ENCODE measurements around the gene VASH1.

VASH1 gene

DNA sequence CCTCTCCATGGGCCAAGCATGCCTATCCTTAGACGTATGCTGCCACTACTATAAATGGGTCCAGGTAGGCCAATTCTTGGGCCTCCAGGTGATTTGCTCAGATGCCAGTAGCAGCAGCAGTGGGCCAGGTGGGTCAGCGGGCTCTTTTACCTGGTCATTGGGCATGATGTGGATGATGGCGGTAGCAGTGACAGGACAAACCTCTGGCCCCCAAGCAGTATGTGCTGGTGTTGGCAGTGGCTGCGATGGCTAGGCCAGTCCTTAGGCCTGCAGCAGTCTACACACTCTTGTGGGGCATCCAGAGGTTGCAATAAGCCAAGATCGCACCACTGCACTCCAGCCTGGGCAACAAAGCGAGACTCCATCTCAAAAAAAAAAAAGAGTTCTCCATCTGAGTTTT, 19.1 kb upstream of the VASH1 start:
- DNase-seq (ENCODE audit: low read depth in 2 of 3, low spot score in 1 of 3): no peak

DNA sequence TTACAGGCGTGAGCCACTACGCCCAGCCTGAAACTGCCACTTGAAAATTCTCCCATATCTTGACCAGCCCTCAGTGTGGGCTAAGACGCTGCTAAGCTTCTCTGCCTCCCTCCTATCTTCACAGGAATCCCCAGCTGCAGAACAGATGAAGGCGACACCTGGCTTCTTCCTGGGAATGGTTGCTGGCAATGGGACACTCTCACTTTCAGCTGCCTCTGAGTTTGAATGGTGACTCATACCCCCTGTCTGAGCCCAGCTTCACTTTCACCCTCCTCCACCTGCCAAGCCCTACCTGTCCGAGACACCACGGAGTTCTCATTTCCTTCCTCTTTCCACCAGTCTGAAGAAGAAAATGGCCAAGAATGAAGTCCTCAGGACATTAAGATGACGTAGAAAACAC, 18.3 kb upstream of the VASH1 start:
- no peak for DNase-seq (ENCODE audit: low read depth in 2 of 3, low spot score in 1 of 3)

DNA sequence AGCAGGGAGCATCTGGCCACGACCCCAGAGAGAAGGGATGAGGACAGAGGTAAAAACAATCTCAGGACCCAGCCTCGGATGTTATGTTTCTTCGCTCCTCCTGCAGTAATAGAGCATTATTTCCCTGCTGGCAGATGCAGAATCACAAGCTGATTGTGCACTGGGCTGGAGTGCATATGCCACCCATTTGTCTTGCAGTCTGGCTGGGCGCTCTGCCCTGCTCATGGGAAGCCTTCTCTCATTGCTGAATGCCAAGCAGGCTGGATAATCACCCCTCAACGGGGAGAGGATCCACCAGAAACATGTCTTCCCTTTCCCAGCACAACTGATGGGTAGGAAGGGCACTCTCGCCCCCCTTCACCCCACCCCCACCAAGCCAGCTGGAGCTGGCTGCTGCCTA, 8.5 kb upstream of the VASH1 start:
- DNase-seq (ENCODE audit: low read depth in 2 of 3, low spot score in 1 of 3): no peak

DNA sequence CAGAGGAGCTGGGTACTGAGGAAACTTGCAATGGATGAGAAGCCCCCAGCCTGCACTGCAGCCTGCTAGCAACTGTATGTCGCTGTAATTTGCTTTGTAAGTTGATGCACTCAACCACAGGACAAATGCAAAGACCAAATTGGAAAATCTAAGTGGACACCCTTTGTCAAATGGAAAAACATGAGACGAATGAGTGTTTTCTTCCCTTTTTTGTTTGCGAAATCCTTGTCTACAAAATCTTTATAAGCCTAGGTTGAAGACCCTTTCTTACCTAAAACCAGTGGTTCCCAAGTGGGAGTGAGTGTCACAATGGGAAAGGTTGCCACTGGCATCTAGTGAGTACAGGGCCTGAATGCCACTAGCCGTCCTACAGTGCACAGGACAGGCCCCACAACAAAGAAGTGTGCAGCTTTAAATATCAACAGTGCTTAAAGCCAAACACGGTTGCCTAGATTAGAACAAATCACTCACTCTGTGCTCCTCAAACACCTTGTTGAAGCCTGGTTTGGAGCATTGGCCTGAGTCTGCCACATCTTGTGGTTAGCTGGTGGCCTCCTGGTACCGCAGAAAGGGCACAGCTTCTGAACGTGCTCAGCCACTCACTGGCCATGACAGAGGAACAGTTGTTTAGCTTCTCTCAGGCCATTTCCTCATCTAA, 7.6 kb upstream of the VASH1 start:
- DNase-seq (ENCODE audit: low read depth in 2 of 3, low spot score in 1 of 3): no peak

DNA sequence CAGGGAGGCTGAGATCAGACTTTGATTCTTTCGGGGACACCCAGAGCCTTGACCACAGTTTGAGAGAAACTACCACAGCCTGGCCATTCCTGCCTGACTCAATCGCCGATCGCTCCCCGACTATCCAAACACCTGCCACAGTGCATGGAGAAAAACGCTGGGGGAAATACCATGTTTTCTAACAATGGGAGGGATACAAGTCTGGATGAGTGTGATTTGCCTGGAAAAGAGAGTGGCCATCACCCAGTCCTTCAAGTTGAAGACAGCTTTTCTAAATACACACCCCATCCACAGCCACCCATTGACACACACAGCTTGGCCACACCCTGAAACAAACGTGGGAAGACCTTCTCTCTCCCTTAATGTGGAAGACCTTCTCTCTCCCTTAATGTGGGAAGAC, 6.7 kb upstream of the VASH1 start:
- no peak for DNase-seq (ENCODE audit: low read depth in 2 of 3, low spot score in 1 of 3)

DNA sequence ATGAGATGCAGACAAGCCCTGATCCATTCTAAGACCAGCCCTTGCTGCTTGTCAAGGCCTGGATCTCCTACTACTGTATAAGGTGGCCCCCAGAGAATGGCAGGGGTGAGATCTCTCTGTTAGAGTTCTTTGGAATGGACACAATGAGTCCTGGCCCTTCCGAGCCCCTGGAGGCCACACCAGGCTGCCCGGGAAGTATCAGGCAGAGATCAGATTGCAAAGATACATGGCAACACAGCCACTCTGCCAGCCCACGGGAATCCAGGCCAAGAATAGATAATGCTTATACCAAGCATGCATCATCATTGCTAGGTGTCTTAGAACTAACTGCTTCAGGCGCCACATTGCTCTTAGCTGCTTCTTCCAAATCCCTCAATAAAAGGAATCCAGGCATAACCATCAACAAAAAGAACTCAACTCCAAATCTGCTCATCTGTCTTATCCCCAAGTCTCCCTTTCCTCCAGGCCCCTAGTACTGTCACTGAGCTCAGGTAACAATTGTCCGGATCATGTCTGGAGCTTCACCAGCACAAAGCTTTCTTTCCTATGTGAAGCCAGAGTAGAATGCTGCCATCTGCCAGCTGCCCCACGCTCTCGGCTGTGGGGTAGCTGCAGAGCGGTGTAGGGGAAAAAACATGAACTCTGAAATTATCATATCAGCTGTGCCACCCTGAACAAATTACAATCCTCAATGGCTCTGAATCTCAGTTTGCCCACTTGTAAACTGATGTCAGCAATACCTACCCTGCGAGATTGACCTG, 5.5 kb upstream of the VASH1 start:
- no peak for DNase-seq (ENCODE audit: low read depth in 2 of 3, low spot score in 1 of 3)

DNA sequence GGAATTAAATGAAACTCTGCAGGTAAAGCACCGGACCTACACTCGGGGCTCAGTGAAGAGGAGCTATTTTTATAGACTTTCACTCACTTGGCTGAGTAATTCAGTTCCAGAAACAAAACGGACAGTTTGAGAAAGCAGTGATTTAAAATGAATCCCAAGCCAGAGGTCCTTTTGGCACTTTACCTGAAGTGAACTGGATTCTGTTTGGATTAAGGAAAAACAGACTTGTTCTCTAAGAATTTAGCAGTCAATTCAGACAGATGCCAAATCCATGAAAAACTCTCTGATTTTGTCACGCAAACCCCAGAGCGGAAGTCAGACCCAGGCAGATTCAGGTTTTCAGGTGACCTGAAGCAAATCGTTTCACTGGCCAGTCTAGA, 4.9 kb upstream of the VASH1 start:
- DNase-seq (ENCODE audit: low read depth in 2 of 3, low spot score in 1 of 3): no peak

DNA sequence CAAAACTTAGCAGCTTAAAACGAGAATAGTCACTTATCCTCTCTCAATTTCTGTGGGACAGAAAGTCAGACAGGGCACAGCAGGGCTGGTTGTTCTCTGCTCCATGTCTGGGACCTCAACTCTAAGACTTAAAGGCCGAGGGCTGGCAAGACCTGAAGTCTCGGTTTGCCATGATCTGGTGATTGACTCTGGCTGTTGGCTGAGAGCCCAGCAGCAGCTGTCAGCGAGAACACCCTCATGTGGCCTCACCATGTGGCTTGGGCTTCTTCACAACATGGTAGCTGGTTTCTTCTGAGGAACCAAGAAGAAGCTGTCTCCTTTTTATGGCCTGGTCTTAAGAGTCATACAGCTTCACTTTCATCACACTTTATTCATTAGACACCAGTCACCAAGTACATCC, 1.7 kb upstream of the VASH1 start:
- DNase-seq (ENCODE audit: low read depth in 2 of 3, low spot score in 1 of 3): no peak

DNA sequence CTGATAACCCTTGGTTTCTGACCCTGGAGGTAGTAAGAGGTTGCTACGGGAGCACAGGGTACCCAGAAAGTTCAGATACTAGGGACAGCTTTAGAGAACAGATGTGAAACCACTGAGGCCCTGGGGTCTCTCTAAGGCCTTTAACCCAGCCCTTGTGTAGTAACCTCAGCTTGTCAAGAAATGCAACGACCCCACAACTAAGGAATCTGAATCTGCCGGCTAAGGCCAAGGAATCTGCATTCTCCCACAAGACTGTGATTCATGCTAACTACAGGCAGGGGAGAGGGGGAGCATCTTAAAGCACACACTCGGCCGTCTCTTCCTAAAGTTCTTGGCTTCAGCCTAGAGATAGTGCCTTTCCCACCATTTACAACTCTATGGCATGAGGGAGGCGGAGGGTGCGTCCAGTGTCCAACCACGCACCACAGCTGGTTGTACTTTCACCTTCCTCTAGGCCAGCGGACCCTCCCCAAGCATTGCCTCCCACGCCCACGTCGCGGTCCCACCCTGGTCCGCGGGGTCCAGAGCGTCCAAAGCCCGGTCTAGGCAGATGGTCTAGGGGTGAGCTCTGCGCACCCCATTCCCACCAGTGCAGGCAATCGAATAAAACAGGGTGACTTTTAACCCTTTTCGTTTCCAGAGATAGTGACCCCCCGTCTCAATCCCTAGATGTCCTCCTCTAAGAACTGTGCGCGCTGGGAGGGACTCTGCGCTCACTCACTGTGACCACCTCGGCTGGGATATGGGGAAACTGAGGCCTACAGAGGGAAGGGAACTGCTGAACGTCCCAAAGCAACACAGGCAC, 735 bp upstream of the VASH1 start:
- no peak for DNase-seq (ENCODE audit: low read depth in 2 of 3, low spot score in 1 of 3)

DNA sequence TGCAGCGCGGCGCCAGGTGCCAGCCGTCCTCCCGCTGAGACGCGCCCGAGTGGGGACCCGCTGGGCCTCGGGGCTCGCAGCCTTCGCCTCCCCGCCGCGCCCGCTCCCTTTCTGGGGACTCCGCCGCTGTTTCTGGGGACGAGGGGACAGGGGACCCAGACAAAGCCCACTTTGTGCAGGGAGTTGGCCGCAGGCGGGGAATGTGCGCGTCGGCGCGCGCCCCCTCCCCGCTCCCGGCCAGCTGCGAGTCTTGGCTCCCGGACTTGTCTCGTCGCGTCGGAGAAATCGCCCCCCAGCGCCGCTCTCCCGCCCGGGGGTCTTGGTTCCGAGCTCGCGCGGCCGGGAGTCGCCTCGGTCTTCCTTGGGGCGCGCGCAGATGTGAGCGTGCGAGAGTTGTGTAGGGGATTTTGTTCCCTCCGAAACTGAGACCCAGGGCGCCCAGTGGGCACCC, 717 bp downstream of the VASH1 start:
- no peak for DNase-seq (ENCODE audit: low read depth in 2 of 3, low spot score in 1 of 3)

DNA sequence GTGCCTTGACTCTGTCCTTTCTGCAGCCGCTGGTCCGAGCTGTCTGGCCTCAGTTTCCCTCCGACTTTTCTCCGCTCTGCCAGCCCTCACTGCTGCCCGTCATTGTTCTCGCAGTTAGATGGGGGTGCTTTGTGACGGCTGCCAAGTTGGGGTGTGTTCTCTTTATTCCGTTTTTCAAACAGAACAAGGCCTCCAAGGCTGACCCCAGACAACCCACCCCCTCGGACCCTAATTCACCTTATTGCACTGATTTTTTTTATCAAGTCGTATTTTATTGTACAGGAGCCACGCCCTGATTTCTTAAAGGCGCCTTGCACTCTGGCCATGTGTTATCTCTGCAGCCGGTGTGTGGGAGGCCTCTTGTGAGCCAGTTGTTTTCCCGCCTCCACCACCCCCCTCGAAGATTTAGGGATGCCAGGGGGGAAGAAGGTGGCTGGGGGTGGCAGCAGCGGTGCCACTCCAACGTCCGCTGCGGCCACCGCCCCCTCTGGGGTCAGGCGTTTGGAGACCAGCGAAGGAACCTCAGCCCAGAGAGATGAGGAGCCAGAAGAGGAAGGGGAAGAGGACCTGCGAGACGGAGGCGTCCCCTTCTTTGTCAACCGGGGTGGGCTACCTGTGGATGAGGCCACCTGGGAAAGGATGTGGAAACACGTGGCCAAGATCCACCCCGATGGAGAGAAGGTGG, 1.3 kb downstream of the VASH1 start:
- DNase-seq (ENCODE audit: low read depth in 2 of 3, low spot score in 1 of 3): no peak

DNA sequence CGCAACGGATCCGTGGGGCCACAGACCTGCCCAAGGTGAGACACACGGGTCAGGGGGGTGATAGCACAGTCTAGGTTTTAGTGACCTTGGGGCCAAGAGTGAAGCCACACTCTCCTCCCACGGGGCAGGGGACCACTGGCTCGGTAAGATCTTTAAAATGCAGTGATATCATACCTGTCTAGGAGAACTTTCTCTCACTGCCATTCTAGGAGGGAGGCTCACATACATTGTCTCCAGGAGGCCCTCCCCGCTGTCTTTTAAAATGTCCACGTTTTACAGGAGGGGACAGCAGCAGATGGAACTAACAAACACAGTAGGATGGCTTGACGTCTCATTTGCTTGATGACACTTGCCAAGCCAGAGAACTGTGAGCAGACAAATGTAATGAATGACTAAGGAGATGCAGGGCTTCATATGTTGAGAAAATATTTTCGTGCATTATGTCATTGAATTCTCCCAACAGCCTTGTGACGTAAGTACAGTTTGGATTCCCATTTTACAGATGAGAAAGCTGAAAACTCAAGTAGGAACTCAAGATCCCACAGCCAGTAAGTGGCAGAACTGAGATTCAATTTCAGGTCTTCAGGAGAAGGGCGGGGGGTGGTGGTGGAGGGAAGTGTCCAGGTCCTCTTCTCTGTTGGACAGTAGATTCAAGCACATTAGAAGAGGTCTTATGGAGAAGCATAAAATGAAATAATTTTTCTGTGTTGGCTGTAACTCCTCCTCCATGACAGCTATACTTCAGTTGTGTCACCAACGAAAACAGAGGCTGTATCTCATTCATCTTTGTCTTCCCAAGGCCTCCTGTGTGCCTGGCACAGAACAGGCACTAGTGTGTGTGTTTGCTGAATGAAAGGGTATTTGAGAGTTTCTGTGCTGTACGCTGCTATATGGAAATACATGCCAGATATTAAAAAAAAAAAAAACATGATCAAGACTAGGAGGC, 2.1 kb downstream of the VASH1 start:
- DNase-seq (ENCODE audit: low read depth in 2 of 3, low spot score in 1 of 3): no peak

DNA sequence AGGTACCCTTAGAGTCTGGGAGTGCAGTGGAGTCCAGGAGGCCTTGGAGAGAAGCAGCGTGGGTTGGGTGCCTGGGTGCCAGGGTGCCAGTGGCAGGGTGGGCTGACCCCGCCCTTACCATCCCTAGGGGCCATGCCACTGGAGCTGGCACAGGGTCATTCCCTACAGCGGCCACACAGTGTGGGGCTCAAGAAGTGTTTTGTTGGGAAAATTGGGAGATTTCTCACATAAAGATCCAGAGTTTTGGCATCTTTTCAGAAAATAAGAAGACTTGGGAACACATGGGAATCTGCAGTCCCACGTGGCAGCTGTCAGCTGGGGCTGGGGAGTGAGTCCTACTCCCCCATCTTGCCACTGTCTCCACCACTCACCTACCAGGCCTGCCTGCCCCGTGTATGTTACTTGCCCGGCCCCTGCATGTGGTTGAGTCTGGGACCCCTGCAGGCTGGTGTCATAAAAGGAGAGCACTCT, 4.2 kb downstream of the VASH1 start:
- no peak for DNase-seq (ENCODE audit: low read depth in 2 of 3, low spot score in 1 of 3)

DNA sequence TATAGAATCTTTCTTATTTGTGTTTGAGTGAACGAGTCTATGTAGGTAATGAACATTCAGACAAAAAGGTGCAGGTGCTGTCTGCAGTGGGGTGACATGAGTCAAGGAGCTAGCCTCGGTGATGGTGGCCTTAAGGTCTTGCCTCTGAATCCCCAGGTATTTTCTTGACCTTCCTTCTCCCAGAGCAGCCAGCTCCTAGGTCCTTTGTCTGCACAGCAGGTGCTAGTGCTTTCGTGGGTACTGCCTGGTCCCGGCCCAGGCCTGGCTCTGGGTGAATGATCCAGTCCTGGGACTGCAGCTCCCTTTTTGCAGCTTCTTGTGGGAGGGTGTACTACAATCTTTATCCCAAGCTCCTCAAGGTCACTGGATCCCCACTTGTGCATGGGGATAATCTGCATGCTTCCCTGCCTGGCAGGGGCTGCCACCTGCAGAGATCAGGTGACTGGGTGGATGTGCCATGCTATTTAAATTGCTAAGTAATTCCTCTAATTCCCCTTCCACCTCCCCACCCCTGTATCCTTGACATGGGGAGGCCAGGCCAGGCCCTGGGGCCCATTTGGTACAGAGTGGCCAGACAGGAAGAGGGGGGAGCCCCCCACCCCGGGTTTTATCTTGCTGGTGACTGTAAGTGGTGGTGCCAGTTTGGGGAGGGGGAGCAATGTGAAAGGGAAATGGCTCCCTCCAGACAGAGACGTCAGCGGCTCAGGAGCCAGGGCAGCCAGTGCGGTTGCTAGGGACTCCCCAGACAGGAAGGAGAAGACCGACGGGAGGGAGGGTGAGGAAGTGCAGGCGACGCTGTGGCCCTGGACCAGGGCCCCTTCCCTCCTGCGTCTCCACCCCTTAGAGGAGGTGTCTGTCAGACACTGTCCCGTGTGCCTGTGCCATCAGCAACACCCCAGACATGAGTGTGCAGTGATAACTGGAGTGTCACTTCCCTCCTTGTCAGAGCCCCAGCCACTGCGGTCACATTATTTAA, 6.7 kb downstream of the VASH1 start:
- DNase-seq (ENCODE audit: low read depth in 2 of 3, low spot score in 1 of 3): peak; percentile 43 to 55 (median 47)

DNA sequence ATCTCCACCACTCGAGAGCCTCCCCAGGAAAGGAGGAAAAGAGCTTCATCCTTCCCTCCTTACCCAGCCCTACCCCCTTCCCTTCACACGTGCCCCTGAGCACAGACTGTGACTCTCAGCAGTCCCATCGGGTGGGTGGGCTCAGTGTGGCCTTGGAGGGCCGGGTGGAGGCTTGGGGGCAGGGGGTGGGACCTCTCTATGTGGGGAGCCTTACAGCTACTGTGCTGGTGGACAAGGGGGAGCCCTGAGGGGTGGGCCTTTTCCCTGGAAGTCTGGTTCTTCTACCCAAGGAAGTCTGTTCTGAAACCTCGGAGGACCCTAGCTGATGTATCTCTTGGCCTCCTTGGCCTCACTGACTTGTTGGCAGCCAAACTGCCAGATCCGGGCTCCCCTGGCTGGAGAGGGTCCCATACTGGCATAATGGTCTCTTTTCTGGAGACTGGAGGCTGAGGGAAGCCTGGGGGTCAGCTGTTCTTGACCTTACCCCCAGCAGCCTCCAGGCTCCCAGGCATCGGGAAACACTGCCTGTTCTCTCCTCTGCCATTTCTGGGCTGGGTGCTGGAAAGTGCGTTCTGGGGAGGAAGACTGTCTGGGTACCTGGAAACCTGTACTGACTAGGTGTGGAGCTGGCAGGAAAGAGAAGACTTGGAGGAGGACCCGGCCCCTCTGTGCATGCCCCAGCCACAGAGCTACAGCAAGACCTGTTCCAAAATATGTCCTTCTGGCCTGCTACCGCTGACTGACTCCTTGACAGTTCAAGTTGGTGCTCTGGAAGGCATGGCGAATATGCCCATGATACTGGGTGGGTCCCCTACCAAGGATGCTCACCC, 7.6 kb downstream of the VASH1 start:
- no peak for DNase-seq (ENCODE audit: low read depth in 2 of 3, low spot score in 1 of 3)

DNA sequence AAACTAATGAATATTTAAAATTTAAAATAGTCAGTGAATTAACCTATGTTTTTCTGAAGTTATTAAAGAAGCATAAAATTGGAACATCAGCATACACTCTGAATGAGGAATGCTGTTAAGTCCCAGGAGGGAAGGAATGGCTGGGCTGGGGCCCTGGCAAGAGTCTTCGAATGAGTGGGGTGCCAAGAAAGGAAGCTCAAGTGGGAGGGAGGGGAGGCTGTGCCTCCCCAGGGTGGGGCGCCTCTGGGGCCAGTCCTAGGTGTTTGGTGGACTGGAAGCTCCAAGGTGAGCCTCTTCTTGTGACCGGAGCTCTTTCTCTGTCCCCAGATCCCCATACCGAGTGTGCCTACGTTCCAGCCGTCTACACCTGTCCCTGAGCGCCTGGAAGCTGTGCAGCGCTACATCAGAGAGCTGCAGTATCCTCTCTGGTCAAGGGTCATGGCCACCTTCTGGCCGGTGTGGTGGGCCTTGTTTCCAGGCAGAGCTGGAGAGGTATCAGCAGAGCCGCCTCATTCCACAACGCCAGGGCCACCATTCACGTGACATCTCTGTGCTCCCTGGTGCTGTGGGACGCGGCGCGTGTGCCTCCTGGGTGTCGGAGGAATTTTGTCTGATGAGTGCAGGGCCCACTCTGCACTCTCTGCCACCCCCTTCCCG, 8.5 kb downstream of the VASH1 start:
- DNase-seq (ENCODE audit: low read depth in 2 of 3, low spot score in 1 of 3): no peak

DNA sequence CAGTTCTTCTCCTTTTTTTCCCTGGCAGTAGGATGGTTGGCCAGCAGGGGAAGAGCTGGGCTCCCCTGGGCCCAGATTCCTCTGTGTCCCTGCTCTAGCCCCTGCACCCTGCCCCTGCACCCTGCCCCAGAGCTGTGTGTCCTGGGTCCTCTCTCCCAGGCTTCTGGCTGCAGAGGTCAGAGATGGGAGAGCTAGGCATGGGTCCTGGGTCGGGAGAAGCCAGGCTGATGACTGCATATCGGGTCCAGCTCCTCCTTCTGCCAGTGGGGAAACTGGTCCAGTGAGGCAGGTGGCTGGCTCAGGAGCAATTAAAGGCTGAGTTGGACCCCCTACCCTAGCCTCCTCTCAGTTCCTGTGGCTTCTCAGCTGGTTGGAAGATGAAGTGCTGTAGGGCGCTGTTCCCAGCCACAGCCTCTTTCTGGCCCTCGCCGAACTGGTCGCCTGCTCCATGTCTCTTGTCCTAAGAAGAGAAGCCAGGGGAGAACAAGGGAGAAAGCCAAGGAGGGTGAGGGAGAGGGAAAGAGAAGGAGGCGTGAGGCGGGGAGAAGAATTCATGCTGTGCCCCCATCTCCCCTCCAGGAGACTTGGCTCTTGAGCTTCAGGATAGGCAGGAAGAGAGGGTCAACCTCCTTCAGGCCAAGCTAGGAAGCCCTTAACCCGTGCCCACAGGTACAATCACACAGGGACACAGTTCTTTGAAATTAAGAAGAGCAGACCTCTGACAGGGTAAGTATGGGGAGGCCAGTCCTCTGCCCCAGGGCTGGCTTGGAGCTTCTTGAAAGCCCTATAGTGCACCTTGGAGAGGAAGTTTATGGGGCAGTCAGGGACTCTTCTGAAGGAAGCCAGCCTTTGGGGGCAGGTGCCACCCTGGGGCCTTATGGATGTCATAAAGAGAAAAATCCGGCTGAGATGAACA, 9.5 kb downstream of the VASH1 start:
- no peak for DNase-seq (ENCODE audit: low read depth in 2 of 3, low spot score in 1 of 3)
